ENCODE measurements around the gene RYR1.

GRCh38 chr19:38386300-38386970, 47.1 kb upstream of the RYR1 start:
- TF ChIP-seq TAF1 (IDR thresholded peaks at IDR 0.05; ENCODE audit: borderline replicate concordance, low read depth, low read length), result no peak
- TF ChIP-seq POLR2A (IDR thresholded peaks at IDR 0.05; ENCODE audit: low read depth, low read length), result no peak

Measured in GM12892 (cell line).